Measurements from ENCODE around the gene MBTPS1.

GRCh38 chr16:84071121-84071520, 45.6 kb downstream of the MBTPS1 start:
- TF ChIP-seq POLR2A (IDR thresholded peaks at IDR 0.05) (no peak), CTCF (IDR thresholded peaks at IDR 0.05) (no peak)
